ENCODE data around the gene ABCG5.

The ABCG5 gene

GRCh38 chr2:43838560-43839267 lies at the start of gene ABCG5, which contains the start of gene ABCG8:
ABCG5 (minus strand) TSS chr2:43838839; CDS start chr2:43838679, 160 bp downstream.
ABCG8 (plus strand) TSS chr2:43838971; CDS start chr2:43839054, 83 bp downstream.
- Histone ChIP-seq H3K9me3 (ENCODE audit: insufficient read depth, low read length) (no peaks in the 10 kb centered on the region), H3K4me3 (ENCODE audit: insufficient read depth, low read length, poor library complexity, severe bottlenecking) (no peak within 1 kb of the TSS), H3K27me3 (ENCODE audit: low read length) (no peaks in the 10 kb centered on the region), H2AFZ (ENCODE audit: low read depth, low read length, severe bottlenecking) (no peak within 1 kb of the TSS), H3K4me2 (ENCODE audit: low read depth, low read length, poor library complexity, severe bottlenecking) (no peak within 1 kb of the TSS), H4K20me1 (ENCODE audit: low read depth, low read length) (no peaks in the 10 kb centered on the region), H3F3A (ENCODE audit: insufficient read depth) (no peaks in the 10 kb centered on the region), H3K9me2 (replicated peaks; ENCODE audit: insufficient read depth, low read length) (no peaks in the 10 kb centered on the region), H3K27ac (ENCODE audit: low read depth, low read length) (no peak within 1 kb of the TSS), H3K79me2 (ENCODE audit: insufficient read depth, low read length) (no peaks in the 10 kb centered on the region), H3K9ac (ENCODE audit: low read length) (no peak within 1 kb of the TSS), H3K36me3 (ENCODE audit: low read length) (no peaks in the 10 kb centered on the region)
- TF ChIP-seq EZH2phosphoT487 (conservative IDR thresholded peaks at IDR 0.05; ENCODE audit: low read length) (no peak), CTCF (IDR thresholded peaks at IDR 0.05; ENCODE audit: insufficient read depth, low read length, poor library complexity, severe bottlenecking) (no peak)

- H3K4me2 ChIP-seq (ENCODE audit: low read depth, low read length, poor library complexity, severe bottlenecking): no peak overlapping the region
- no peak overlapping the region for H3K27ac ChIP-seq (ENCODE audit: low read depth, low read length)
- no peaks in the 10 kb centered on the region for H4K20me1 ChIP-seq (ENCODE audit: low read depth, low read length)
- peaks cover 11% of the 10 kb centered on the region; the same call in 1 of the 2 replicates for H3K36me3 ChIP-seq (ENCODE audit: low read length)
- H3K79me2 ChIP-seq (ENCODE audit: insufficient read depth, low read length): no peaks in the 10 kb centered on the region
- no peaks in the 10 kb centered on the region for H3F3A ChIP-seq (ENCODE audit: insufficient read depth)
- no peaks in the 10 kb centered on the region for H3K9me3 ChIP-seq (ENCODE audit: insufficient read depth, low read length)
- no peak overlapping the region for H2AFZ ChIP-seq (ENCODE audit: low read depth, low read length, severe bottlenecking)
- no peaks in the 10 kb centered on the region for H3K9me2 ChIP-seq (replicated peaks; ENCODE audit: insufficient read depth, low read length)
- no peak overlapping the region for H3K4me3 ChIP-seq (ENCODE audit: insufficient read depth, low read length, poor library complexity, severe bottlenecking)
- no peak for TF ChIP-seq CTCF (IDR thresholded peaks at IDR 0.05; ENCODE audit: insufficient read depth, low read length, poor library complexity, severe bottlenecking)
- TF ChIP-seq EZH2phosphoT487 (conservative IDR thresholded peaks at IDR 0.05; ENCODE audit: low read length): no peak
- no peak overlapping the region for H3K9ac ChIP-seq (ENCODE audit: low read length)
- no peaks in the 10 kb centered on the region for H3K27me3 ChIP-seq (ENCODE audit: low read length)
Measured at GRCh38 chr2:43887176-43887575, 48.5 kb upstream of the ABCG5 start.

- no peak overlapping the region for H3K4me2 ChIP-seq (ENCODE audit: low read depth, low read length, poor library complexity, severe bottlenecking)
- H3K27ac ChIP-seq (ENCODE audit: low read depth, low read length): no peak overlapping the region
- no peaks in the 10 kb centered on the region for H3K27me3 ChIP-seq (ENCODE audit: low read length)
- TF ChIP-seq EZH2phosphoT487 (conservative IDR thresholded peaks at IDR 0.05; ENCODE audit: low read length) (no peak), CTCF (IDR thresholded peaks at IDR 0.05; ENCODE audit: insufficient read depth, low read length, poor library complexity, severe bottlenecking) (no peak)
- H3K79me2 ChIP-seq (ENCODE audit: insufficient read depth, low read length): no peaks in the 10 kb centered on the region
- no peak overlapping the region for H2AFZ ChIP-seq (ENCODE audit: low read depth, low read length, severe bottlenecking)
- H3K9me2 ChIP-seq (replicated peaks; ENCODE audit: insufficient read depth, low read length): no peaks in the 10 kb centered on the region
- H3F3A ChIP-seq (ENCODE audit: insufficient read depth): no peaks in the 10 kb centered on the region
- H3K9me3 ChIP-seq (ENCODE audit: insufficient read depth, low read length): no peaks in the 10 kb centered on the region
- H3K36me3 ChIP-seq (ENCODE audit: low read length): peaks cover 7% of the 10 kb centered on the region; the same call in 1 of the 2 replicates
- H4K20me1 ChIP-seq (ENCODE audit: low read depth, low read length): no peaks in the 10 kb centered on the region
- no peak overlapping the region for H3K9ac ChIP-seq (ENCODE audit: low read length)
- H3K4me3 ChIP-seq (ENCODE audit: insufficient read depth, low read length, poor library complexity, severe bottlenecking): no peak overlapping the region
Measured at GRCh38 chr2:43885132-43885632, 46.5 kb upstream of the ABCG5 start.
